Endothelial cell (in vitro differentiated cells): ENCODE measurements around the gene DUSP2. TPM values are rescaled to one million over a fixed set of nuclear protein-coding genes. Genes with fewer than 3 reads are reported as not detected.
A peak's percentile ranks its signal among the peaks of the same experiment; 100 is the strongest.

Experiments
- DNase-seq: peaks from one replicate; pipeline ENCODE4 v3.0.0; 2021; ENCODE audit warnings: low spot score
- H3K27ac Mint-ChIP-seq: one replicate; pipeline ENCODE4 v1.8.0; 2021; ENCODE audit warnings: mixed read lengths, inconsistent platforms; ENCODE audit not compliant: unreplicated experiment
- H3K27me3 Mint-ChIP-seq: one replicate; pipeline ENCODE4 v1.8.0; 2021; ENCODE audit warnings: mild to moderate bottlenecking, moderate library complexity, mixed read lengths, inconsistent platforms; ENCODE audit not compliant: unreplicated experiment
- H3K36me3 Mint-ChIP-seq: one replicate; pipeline ENCODE4 v1.8.0; 2021; ENCODE audit warnings: mild to moderate bottlenecking, low read depth, mixed read lengths, inconsistent platforms; ENCODE audit not compliant: unreplicated experiment
- H3K4me1 Mint-ChIP-seq: one replicate; pipeline ENCODE4 v1.8.0; 2021; ENCODE audit warnings: mild to moderate bottlenecking, mixed read lengths, inconsistent platforms; ENCODE audit not compliant: unreplicated experiment
- H3K4me3 Mint-ChIP-seq: one replicate; pipeline ENCODE4 v1.8.0; 2021; ENCODE audit warnings: mild to moderate bottlenecking, mixed read lengths, inconsistent platforms; ENCODE audit not compliant: unreplicated experiment
- H3K9me3 Mint-ChIP-seq: one replicate; pipeline ENCODE4 v1.8.0; 2021; ENCODE audit warnings: mixed read lengths, inconsistent platforms; ENCODE audit not compliant: unreplicated experiment
- total RNA-seq: library from RNA; stranded (reverse); fragmentation: NEBNext Ultra II Directional; extraction: Animal tissue kit (Norgen Biotek cat#: 25700); gene quantifications from one replicate; pipeline ENCODE4 v1.2.1, GENCODE V29; 2021; ENCODE audit not compliant: unreplicated experiment
- TF ChIP-seq, protein P1 (sequence below): fragments of 200-600 bp; sonication (generic); IDR thresholded peaks from one replicate; pipeline ENCODE4 v1.5.0; 2021; ENCODE audit warnings: antibody characterized with exemption; ENCODE audit not compliant: unreplicated experiment

DUSP2 gene
- total RNA-seq, 1 donor from 2014 or later = not detected

DNA sequence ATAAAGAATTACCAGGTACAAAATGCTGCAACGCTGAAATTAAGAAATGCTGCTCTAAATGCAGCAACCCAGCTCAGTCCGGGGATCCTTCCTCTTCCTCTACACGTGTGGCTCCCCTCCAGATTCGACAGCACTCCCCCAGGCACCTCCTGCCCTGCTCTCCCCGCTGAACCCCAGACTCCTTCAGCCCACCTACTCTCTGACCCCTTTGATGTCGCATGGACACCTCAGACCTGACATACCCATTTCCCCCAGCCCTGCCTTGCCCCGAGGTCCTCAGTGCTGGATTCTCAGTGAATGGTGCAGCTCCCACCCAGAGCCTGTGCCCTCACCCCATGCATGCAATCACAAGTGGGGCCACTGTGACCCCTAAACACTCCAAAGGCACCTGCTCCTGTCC, 24.2 kb downstream of the DUSP2 start:
- DNase-seq = no peak
- TF ChIP-seq, protein P1, sequence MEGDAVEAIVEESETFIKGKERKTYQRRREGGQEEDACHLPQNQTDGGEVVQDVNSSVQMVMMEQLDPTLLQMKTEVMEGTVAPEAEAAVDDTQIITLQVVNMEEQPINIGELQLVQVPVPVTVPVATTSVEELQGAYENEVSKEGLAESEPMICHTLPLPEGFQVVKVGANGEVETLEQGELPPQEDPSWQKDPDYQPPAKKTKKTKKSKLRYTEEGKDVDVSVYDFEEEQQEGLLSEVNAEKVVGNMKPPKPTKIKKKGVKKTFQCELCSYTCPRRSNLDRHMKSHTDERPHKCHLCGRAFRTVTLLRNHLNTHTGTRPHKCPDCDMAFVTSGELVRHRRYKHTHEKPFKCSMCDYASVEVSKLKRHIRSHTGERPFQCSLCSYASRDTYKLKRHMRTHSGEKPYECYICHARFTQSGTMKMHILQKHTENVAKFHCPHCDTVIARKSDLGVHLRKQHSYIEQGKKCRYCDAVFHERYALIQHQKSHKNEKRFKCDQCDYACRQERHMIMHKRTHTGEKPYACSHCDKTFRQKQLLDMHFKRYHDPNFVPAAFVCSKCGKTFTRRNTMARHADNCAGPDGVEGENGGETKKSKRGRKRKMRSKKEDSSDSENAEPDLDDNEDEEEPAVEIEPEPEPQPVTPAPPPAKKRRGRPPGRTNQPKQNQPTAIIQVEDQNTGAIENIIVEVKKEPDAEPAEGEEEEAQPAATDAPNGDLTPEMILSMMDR = no peak
- no peak overlapping the region for H3K27ac Mint-ChIP-seq
- no peaks in the 10 kb centered on the region for H3K9me3 Mint-ChIP-seq
- H3K4me1 Mint-ChIP-seq = peaks cover 16% of the 10 kb centered on the region
- H3K36me3 Mint-ChIP-seq = peaks cover 6% of the 10 kb centered on the region
- peaks cover 27% of the 10 kb centered on the region for H3K27me3 Mint-ChIP-seq
- H3K4me3 Mint-ChIP-seq = no peak overlapping the region

- no peak for DNase-seq
- Mint-ChIP-seq H3K27me3 (peaks cover 31% of the 10 kb centered on the region), H3K4me1 (peaks cover 16% of the 10 kb centered on the region), H3K27ac (no peak overlapping the region), H3K36me3 (peaks cover 2% of the 10 kb centered on the region), H3K9me3 (no peaks in the 10 kb centered on the region), H3K4me3 (no peak overlapping the region)
- TF ChIP-seq, protein P1 = no peak
Measured at GRCh38 chr2:96120091-96120720, 25.0 kb downstream of the DUSP2 start.

DNA sequence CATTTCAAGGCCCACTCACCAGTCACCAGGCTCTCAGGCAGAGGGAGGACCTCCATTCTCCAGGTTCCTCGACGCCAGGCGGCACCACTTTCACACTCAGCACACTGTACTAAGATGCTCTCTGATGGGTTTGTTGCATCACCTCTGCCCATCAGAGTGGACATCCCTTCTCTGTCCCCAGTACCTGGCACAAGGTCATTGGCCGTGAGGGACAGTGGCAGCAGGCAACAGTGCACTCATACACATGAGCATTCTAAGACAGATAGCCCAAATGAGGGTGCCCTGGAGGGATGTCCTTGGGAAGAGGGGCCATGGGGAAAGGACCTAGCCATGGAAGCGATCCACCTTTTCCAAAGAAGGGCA, 25.9 kb downstream of the DUSP2 start:
- TF ChIP-seq, protein P1 = no peak
- peaks cover 34% of the 10 kb centered on the region for H3K27me3 Mint-ChIP-seq

GRCh38 chr2:96118698-96119388, 26.4 kb downstream of the DUSP2 start:
- TF ChIP-seq, protein P1 = no peak
- no peaks in the 10 kb centered on the region for H3K36me3 Mint-ChIP-seq
- H3K9me3 Mint-ChIP-seq = no peaks in the 10 kb centered on the region
- H3K4me3 Mint-ChIP-seq = peak overlapping the region; percentile 68
- DNase-seq = no peak
- H3K27me3 Mint-ChIP-seq = peaks cover 34% of the 10 kb centered on the region
- H3K27ac Mint-ChIP-seq = no peak overlapping the region
- H3K4me1 Mint-ChIP-seq = peaks cover 16% of the 10 kb centered on the region

More for the DNA sequence above, 25.9 kb downstream of the DUSP2 start:
- Mint-ChIP-seq H3K27ac (no peak overlapping the region), H3K36me3 (no peaks in the 10 kb centered on the region), H3K9me3 (no peaks in the 10 kb centered on the region), H3K4me3 (no peak overlapping the region), H3K4me1 (peaks cover 16% of the 10 kb centered on the region)
- DNase-seq = no peak
